HEK293 (cell line): ENCODE data around the gene PSMD6.

Experiments
- ATF2 ChIP-seq: fragments of 450-650 bp; formaldehyde crosslinking; IDR thresholded peaks from 2 replicates; pipeline ENCODE4 v1.5.1; 2016; ENCODE audit warnings: missing biosample characterization, missing genetic modification characterization, low read depth
- CTCF ChIP-seq: fragments of 450-650 bp; formaldehyde crosslinking; IDR thresholded peaks from 2 replicates; pipeline ENCODE4 v1.5.1; 2016; ENCODE audit warnings: missing biosample characterization, missing genetic modification characterization
- MZF1 ChIP-seq: fragments of 450-650 bp; formaldehyde crosslinking; IDR thresholded peaks from 2 replicates; pipeline ENCODE4 v1.5.1; 2017; ENCODE audit warnings: missing biosample characterization, missing genetic modification characterization, borderline replicate concordance
- SCRT1 ChIP-seq: fragments of 450-650 bp; formaldehyde crosslinking; IDR thresholded peaks from 2 replicates; pipeline ENCODE4 v1.5.1; 2016; ENCODE audit warnings: missing biosample characterization, missing genetic modification characterization, borderline replicate concordance
- YY2 ChIP-seq: fragments of 450-650 bp; formaldehyde crosslinking; IDR thresholded peaks from 2 replicates; pipeline ENCODE4 v1.5.1; 2016; ENCODE audit warnings: missing biosample characterization, missing genetic modification characterization
- ZIC2 ChIP-seq: fragments of 450-650 bp; formaldehyde crosslinking; IDR thresholded peaks from 2 replicates; pipeline ENCODE4 v1.5.1; 2016; ENCODE audit warnings: missing biosample characterization, missing genetic modification characterization
- ZNF324 ChIP-seq: fragments of 450-650 bp; formaldehyde crosslinking; IDR thresholded peaks from 2 replicates; pipeline ENCODE4 v1.5.1; 2016; ENCODE audit warnings: missing biosample characterization, missing genetic modification characterization
- ZNF449 ChIP-seq: fragments of 450-650 bp; formaldehyde crosslinking; IDR thresholded peaks from 2 replicates; pipeline ENCODE4 v1.5.1; 2017; ENCODE audit warnings: missing biosample characterization, mild to moderate bottlenecking, missing genetic modification characterization, moderate library complexity
- ZNF544 ChIP-seq: fragments of 450-650 bp; formaldehyde crosslinking; IDR thresholded peaks from 2 replicates; pipeline ENCODE4 v1.5.0; 2017; ENCODE audit warnings: missing biosample characterization, missing genetic modification characterization

GRCh38 chr3:64053581-64053980 is 30.3 kb upstream of the PSMD6 start:
- TF ChIP-seq ZIC2 (tag by site-specific recombination) = no peak
- no peak for TF ChIP-seq ZNF449
- no peak for TF ChIP-seq ZNF324 (tag by site-specific recombination)
- no peak for TF ChIP-seq SCRT1 (tag by site-specific recombination)
- no peak for TF ChIP-seq CTCF (tag by site-specific recombination)
- no peak for TF ChIP-seq ATF2
- no peak for TF ChIP-seq YY2 (tag by site-specific recombination)
- no peak for TF ChIP-seq MZF1 (tag by site-specific recombination)
- no peak for TF ChIP-seq ZNF544
